GM12874 (cell line): ENCODE results near the gene MXI1.

ENCODE experiments used
- TF ChIP-seq, protein P1 (sequence below): IDR thresholded peaks from 2 replicates; pipeline ENCODE4 v1.5.1; 2011; ENCODE audit warnings: low read depth, mild to moderate bottlenecking, control low read depth, low read length, moderate library complexity; ENCODE audit not compliant: insufficient read depth

The MXI1 gene

DNA sequence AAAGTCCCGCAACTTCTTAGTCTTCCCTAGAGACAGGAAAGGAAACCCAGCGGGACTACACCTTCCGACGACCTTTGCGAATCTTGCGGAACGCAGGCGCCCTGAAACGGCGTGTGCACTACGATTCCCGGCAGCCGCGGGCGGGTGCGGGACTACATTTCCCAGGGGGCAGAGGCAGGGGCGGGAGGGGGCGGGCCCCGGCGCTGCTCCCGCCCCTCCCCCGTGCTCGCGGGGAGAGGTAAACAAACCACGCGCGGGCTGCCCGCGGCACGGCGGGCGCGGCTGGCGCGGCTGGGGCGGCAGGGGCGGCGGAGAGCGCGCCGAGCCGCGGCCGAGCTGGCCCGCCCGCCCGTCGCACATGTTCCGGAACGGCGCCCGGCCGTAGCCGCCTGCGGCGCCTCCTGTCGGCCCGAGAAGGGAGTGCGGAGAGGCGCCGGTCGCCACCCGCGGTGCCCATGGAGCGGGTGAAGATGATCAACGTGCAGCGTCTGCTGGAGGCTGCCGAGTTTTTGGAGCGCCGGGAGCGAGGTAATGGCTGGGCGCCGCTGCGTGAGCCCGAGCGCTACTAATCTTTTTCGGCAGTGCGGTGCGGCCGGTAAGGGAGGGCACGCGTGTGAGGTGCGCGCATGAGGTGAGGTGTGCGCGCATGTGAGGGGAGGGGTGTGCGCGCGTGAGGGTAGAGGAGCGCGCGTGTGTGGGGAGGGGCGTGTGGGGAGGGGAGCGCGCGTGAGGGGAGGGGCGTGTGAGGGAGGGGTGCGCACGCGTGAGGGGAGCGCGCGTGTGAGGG lies 18.5 kb downstream of the MXI1 start:
- TF ChIP-seq, protein P1, sequence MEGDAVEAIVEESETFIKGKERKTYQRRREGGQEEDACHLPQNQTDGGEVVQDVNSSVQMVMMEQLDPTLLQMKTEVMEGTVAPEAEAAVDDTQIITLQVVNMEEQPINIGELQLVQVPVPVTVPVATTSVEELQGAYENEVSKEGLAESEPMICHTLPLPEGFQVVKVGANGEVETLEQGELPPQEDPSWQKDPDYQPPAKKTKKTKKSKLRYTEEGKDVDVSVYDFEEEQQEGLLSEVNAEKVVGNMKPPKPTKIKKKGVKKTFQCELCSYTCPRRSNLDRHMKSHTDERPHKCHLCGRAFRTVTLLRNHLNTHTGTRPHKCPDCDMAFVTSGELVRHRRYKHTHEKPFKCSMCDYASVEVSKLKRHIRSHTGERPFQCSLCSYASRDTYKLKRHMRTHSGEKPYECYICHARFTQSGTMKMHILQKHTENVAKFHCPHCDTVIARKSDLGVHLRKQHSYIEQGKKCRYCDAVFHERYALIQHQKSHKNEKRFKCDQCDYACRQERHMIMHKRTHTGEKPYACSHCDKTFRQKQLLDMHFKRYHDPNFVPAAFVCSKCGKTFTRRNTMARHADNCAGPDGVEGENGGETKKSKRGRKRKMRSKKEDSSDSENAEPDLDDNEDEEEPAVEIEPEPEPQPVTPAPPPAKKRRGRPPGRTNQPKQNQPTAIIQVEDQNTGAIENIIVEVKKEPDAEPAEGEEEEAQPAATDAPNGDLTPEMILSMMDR, result peak; percentile 87

- TF ChIP-seq, protein P1, result no peak
Measured at GRCh38 chr10:110226543-110226925, 19.1 kb downstream of the MXI1 start.

DNA sequence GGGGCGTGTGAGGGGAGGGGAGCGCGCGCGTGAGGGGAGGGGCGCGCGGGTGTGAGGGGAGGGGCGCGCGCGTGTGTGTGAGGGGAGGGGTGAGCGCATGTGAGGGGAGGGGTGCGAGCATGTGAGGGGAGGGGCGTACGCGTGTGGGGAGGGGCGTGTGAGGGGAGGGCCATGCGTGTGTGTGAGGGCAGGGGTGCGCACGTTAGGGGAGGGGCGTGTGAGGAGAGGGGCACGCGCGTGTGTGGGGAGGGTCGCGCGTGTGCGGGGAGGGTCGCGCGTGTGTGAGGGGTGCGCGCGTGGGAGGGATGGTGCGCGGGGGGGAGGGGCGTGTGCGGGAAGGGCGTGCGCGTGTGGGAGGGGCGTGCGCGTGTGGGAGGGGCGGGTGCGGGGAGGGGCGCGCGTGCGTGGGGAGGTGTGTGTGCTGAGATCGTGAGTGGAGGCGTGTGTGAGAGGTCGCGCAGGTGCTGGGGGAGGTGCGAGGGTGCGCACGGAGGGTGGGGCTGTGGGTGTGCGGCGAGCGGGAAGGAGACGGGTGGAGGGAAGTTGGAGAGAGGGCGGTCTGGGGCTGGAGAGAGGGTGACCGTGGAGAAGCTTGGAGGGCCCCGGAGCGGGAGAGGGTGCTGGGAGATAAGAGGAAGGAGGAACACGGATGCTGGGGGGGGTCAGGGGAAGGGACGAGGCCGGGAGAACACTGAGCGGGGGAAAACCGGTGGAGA lies 19.7 kb downstream of the MXI1 start:
- TF ChIP-seq, protein P1, result no peak

GRCh38 chr10:110228066-110228465 lies 20.7 kb downstream of the MXI1 start:
- TF ChIP-seq, protein P1, result no peak

DNA sequence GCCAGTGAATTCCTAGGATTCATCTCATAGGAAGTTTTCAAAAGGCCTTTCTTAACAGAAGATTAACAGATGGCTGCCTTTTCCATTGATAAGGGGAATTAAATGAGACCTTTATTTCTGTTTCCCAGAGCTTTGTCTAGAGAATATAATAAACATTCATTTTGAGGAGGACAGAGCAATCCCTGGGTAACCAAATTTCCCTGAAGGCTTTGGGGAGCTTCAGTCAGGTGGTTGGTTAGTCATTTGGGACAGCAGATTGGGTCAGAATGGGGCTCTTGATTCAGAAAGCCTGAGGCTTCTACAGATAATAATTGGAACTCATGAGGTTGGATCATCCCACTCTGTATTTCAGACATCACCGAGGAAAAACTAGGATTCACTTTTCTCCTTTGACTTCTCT lies 21.8 kb downstream of the MXI1 start:
- TF ChIP-seq, protein P1, result no peak

- TF ChIP-seq, protein P1, result no peak
Measured at GRCh38 chr10:110233846-110234245, 26.4 kb downstream of the MXI1 start.

- TF ChIP-seq, protein P1, result no peak
Measured at GRCh38 chr10:110237894-110238480, 30.6 kb downstream of the MXI1 start.
